Omental fat pad (tissue), 4 donors: ENCODE data around the gene BLOC1S2. TPM values are rescaled to one million over a fixed set of nuclear protein-coding genes. Genes with fewer than 3 reads are reported as not detected.

ENCODE experiments used
- ATAC-seq: fragments of 150-250 bp; one replicate; pipeline ENCODE4 v1.9.1; 2016; ENCODE audit warnings: mild to moderate bottlenecking, moderate library complexity; ENCODE audit not compliant: low FRiP score
- DNase-seq: peaks from one replicate; pipeline ENCODE4 v3.0.0-alpha.2; 2019; ENCODE audit warnings: low spot score
- small RNA-seq: library from RNA; depleted of rRNA; stranded (forward); fragments of <200 nt; gene quantifications from one replicate; pipeline ENCODE3, GENCODE V24; 2016
- total RNA-seq, 4 donors: library from RNA; depleted of rRNA; stranded (reverse); fragments of >200 nt; gene quantifications; one replicate each; pipeline ENCODE4 v1.1.0, GENCODE V29; 2016
- TF ChIP-seq, protein P1 (sequence below), 3 donors: fragments of 450-650 bp; IDR thresholded peaks; one replicate each; pipeline ENCODE4 v1.5.1; 2016 to 2017; ENCODE audit warnings: antibody characterized with exemption in 3 of 3, mild to moderate bottlenecking in 3 of 3, moderate library complexity in 2 of 3

Gene BLOC1S2
- total RNA-seq, 4 donors from 2014 or later = 27.0 to 32.5 (median 29.5) TPM

DNA sequence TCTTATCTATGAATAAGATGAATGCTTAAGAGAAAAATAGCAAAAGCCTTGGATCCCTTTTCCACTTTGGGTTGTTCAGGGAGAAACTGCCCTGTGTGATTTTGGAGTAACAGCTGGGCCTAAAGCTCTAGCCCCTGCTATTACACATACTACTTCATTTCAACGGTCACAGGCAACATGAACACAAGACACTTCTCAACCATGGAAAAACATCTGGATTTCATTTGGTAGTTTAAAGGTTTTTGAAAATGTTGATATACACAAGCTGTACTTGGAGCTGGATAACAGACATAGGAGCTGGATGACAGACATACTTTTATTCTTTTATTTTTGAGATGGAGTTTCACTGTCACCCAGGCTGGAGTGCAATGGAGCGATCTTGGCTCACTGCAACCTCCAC, 54.4 kb downstream of the BLOC1S2 start:
- DNase-seq = no peak
- TF ChIP-seq, protein P1, sequence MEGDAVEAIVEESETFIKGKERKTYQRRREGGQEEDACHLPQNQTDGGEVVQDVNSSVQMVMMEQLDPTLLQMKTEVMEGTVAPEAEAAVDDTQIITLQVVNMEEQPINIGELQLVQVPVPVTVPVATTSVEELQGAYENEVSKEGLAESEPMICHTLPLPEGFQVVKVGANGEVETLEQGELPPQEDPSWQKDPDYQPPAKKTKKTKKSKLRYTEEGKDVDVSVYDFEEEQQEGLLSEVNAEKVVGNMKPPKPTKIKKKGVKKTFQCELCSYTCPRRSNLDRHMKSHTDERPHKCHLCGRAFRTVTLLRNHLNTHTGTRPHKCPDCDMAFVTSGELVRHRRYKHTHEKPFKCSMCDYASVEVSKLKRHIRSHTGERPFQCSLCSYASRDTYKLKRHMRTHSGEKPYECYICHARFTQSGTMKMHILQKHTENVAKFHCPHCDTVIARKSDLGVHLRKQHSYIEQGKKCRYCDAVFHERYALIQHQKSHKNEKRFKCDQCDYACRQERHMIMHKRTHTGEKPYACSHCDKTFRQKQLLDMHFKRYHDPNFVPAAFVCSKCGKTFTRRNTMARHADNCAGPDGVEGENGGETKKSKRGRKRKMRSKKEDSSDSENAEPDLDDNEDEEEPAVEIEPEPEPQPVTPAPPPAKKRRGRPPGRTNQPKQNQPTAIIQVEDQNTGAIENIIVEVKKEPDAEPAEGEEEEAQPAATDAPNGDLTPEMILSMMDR (IDR thresholded peaks at IDR 0.05) = no peak
- no peak for ATAC-seq

DNA sequence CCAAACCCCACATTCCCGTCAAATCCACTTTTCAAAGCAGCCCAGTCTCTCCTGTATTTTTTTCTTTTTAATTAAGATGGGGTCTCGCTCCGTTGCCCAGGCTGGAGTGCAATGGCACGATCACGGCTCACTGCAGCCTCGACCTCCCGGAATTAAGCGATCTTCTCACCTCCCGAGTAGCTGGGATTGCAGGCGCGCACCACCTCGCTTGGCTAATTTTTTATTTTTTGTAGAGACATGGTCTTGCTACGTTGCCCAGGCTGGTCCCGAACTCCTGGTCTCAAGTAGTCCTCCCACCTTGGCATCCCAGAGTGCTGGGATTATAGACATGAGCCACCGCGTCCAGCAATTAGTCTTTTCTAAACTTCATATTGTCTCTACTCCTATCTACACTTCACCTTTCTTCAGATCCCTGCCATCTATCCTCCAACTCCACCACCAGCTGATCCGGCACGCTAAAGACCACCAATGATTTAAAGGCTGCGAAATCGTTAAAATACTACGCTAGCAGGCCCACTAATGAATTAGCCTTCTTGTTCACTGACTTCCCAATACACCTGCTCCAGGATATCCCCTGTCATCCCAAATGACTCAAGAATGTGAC, 56.6 kb downstream of the BLOC1S2 start:
- no peak for ATAC-seq
- TF ChIP-seq, protein P1 (IDR thresholded peaks at IDR 0.05) = no peak

DNA sequence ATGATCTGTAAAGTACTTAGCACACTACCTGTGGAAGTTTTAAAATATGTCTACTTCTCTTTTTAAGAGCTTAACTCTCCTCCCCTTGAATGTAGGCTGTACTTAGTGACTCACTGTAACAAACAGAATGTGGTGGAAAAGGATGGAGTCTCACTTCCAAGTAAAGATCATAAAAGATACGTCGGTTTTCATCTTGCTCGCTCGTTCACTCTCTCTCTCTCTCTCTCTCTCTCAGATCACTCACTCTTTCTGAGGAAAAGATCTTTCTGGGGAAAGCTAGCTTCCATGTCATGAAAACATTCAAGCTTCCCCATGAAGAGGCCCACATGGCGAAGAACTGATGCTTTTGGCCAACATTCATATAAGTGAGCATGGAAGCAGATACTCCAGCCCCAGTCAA, 62.6 kb downstream of the BLOC1S2 start:
- no peak for ATAC-seq
- TF ChIP-seq, protein P1 (IDR thresholded peaks at IDR 0.05) = no peak

More for the DNA sequence above, 56.6 kb downstream of the BLOC1S2 start:
- no peak for DNase-seq

More for the DNA sequence above, 62.6 kb downstream of the BLOC1S2 start:
- DNase-seq = no peak

Small RNA genes lying within 50 kb of the gene (small RNA-seq; reads per million reads assigned to genes)
- gene RNU6-422P (not detected), gene SNORA12 (43.4 reads per million, percentile 95 among the genes with 10 or more reads in this experiment)

Other genes starting within 250 kb of the BLOC1S2 start
- not detected for gene CPN1, start 204.8 kb downstream of the BLOC1S2 start, total RNA-seq
- gene ERLIN1, start 100.7 kb downstream of the BLOC1S2 start, total RNA-seq = 10 to 100 TPM; 31.7 to 35.5 (median 33.1) TPM
- gene CHUK, start 57.1 kb downstream of the BLOC1S2 start, total RNA-seq = 10 to 100 TPM; 21.5 to 32.2 (median 25.3) TPM
- 10 to 100 TPM; 14.4 to 24.9 (median 16.6) TPM for gene CWF19L1, start 19.0 kb downstream of the BLOC1S2 start, total RNA-seq
- under 1 TPM in 2 of 4 donors, not detected in 2; 0.24 to 0.37 TPM for gene PKD2L1, start 43.5 kb upstream of the BLOC1S2 start, total RNA-seq
- 1,000 to 10,000 TPM in 1 of 4 donors, 100 to 1,000 TPM in 3; 258 to 1,217 (median 417) TPM for gene SCD, start 60.6 kb upstream of the BLOC1S2 start, total RNA-seq
- gene WNT8B, start 176.3 kb upstream of the BLOC1S2 start, total RNA-seq = not detected
- 1 to 10 TPM; 5.0 to 9.4 (median 8.3) TPM for gene SEC31B, start 233.2 kb upstream of the BLOC1S2 start, total RNA-seq
- gene NDUFB8, start 243.2 kb upstream of the BLOC1S2 start, total RNA-seq = 100 to 1,000 TPM; 104 to 180 (median 125) TPM
- gene HIF1AN, start 249.3 kb upstream of the BLOC1S2 start, total RNA-seq = 10 to 100 TPM in 3 of 4 donors, 1 to 10 TPM in 1; 9.1 to 15.8 (median 11.5) TPM